ENCODE measurements around the gene TENM4. TPM values are rescaled to one million over a fixed set of nuclear protein-coding genes. Genes with fewer than 3 reads are reported as not detected.

TENM4 gene
- total and polyA plus RNA-seq, 5 experiments from 2014 or later, result not detected

DNA sequence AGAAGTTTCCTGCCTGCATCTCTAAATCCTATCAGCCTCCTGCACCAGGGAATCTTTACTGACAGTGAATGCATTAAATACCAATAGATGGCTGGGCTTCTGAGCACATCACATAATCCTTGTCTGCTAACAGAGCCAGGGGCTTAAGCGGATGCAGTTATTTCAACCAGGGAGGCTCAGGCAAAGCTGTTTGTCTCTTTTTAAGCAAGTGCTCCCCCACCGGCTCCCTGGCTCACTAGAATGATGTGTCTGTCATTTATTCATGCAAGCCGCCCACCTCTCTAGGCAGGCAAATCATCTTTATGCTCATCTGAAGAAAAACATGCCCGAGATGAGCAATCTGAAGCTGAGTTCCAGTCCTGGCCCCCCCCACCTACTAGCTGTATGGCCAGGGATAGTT, 182.3 kb downstream of the TENM4 start:
- H3K4me3 Mint-ChIP-seq, result no peak overlapping the region
- no peaks in the 10 kb centered on the region for H3K36me3 Mint-ChIP-seq
- no peak for DNase-seq
- ATAC-seq, result no peak
- H3K27ac Mint-ChIP-seq, result no peak overlapping the region
- no peaks in the 10 kb centered on the region for H3K4me1 Mint-ChIP-seq
- H3K9me3 Mint-ChIP-seq, result peaks cover 0 to 10% (median 4%) of the 10 kb centered on the region in 9 donors
- POLR2A ChIA-PET, result no interaction called here
- H3K27me3 Mint-ChIP-seq, result peaks cover 0 to 8% (median 0%) of the 10 kb centered on the region in 5 donors

DNA sequence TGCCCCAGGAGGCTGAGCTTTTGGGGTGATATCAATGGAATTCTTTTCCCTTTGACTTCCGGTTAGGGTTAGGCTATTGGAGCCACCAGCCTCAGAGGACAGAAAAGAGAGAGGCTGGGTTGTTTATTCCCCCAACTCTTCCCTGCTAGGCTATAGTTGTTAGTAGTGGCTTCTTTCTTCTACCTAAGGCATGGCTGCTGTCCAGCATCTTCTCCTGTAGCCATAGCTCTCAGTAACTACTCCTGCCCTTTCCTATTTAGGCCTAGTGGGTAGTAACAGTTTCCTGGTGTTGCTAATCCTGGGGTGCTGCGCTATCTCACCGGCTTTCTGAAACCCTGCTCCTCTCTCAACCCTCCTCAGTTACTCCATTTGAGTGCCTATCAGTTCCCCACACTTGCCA, 184.9 kb downstream of the TENM4 start:
- Mint-ChIP-seq H3K27me3 (peaks cover 0 to 8% (median 0%) of the 10 kb centered on the region in 5 donors), H3K36me3 (no peaks in the 10 kb centered on the region), H3K4me1 (no peaks in the 10 kb centered on the region), H3K27ac (no peak overlapping the region), H3K9me3 (peaks cover 0 to 24% (median 5%) of the 10 kb centered on the region in 9 donors), H3K4me3 (no peak overlapping the region)
- POLR2A ChIA-PET, result no interaction called here
- DNase-seq (no peak), ATAC-seq (no peak)

DNA sequence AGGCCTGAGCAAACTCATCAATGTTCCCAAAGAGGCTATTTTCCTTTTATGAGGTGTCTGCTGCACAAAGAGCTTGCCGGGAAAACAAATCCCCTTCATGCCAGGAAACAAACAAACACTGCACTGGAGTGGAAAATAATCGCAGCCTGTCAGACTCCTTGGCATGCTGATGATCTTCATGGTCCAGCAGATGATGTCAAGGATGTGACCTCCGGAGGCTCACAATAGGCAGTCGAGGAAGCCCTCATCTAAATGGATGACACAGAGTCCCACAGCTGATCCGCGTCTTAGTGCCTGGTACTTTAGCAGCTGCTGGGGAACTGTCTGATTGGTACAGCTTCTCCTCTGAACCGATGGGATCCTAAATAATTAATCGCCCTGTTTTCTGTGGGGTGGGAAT, 187.6 kb downstream of the TENM4 start:
- H3K27me3 Mint-ChIP-seq, result peaks cover 0 to 3% (median 0%) of the 10 kb centered on the region in 5 donors
- H3K27ac Mint-ChIP-seq, result no peak overlapping the region
- POLR2A ChIA-PET, result no interaction called here
- H3K4me1 Mint-ChIP-seq, result no peaks in the 10 kb centered on the region
- DNase-seq (no peak), ATAC-seq (no peak)
- no peak overlapping the region for H3K4me3 Mint-ChIP-seq
- H3K9me3 Mint-ChIP-seq, result peaks cover 0 to 24% (median 0%) of the 10 kb centered on the region in 9 donors
- no peaks in the 10 kb centered on the region for H3K36me3 Mint-ChIP-seq

DNA sequence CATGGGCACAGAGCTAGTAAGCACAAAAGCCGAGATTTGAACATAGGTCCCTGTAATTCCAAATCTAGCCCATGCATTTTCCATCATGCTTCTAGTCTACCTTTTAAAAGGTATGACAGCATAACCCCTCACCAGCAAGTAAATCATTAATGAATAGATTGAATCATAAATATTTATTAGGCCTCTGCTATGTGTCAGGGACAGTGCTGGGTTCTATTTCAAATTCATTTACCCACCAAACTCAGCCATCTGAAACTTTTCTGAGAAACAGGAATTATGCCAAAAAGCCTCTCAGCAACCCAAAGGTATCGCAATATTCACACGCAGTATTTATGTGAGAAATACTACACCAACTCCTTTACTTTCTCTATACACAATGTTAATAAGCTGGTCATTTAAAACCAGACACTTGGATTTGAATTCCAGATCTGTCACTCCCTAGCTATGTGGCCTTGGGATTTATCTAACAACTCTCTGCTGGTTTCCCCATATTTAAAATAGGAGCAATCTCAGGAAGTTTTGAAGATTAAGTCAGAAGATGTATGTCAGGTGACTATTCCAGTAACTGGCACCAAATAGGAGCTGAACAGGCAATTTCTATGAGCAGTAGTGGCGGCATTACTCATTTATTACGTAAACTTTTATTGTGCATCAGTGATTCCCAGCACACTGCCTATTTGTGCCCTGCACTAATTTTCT, 191.4 kb downstream of the TENM4 start:
- Mint-ChIP-seq H3K9me3 (peaks cover 0 to 19% (median 0%) of the 10 kb centered on the region in 9 donors), H3K27ac (no peak overlapping the region), H3K4me3 (no peak overlapping the region), H3K4me1 (no peaks in the 10 kb centered on the region), H3K36me3 (no peaks in the 10 kb centered on the region), H3K27me3 (peaks cover 0 to 6% (median 0%) of the 10 kb centered on the region in 5 donors)
- DNase-seq (no peak), ATAC-seq (no peak)
- POLR2A ChIA-PET, result no interaction called here

DNA sequence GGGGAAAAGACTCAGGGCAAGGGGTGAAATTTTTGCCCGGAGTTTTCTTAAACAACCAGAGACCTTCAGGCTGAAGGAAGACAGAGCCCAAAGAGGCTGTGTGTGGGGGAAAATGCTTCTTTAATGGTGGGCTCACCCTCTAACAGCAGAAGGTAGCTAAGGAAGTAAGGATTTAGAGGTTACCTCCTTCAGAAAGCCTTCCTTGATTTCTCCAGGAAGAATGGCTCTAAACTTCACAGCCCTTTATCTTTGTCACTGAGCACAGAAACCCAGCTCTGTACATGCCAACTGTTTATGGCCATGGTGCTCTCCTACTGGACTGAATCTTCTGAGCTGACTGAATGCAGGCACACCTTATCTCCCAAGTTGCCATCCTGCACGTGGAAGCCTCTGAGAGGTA, 196.0 kb downstream of the TENM4 start:
- Mint-ChIP-seq H3K36me3 (no peaks in the 10 kb centered on the region), H3K9me3 (no peaks in the 10 kb centered on the region), H3K4me3 (no peak overlapping the region), H3K27ac (no peak overlapping the region), H3K4me1 (no peaks in the 10 kb centered on the region), H3K27me3 (peaks cover 0 to 15% (median 1%) of the 10 kb centered on the region in 5 donors)
- no peak for ATAC-seq
- POLR2A ChIA-PET, result no interaction called here
- no peak for DNase-seq

DNA sequence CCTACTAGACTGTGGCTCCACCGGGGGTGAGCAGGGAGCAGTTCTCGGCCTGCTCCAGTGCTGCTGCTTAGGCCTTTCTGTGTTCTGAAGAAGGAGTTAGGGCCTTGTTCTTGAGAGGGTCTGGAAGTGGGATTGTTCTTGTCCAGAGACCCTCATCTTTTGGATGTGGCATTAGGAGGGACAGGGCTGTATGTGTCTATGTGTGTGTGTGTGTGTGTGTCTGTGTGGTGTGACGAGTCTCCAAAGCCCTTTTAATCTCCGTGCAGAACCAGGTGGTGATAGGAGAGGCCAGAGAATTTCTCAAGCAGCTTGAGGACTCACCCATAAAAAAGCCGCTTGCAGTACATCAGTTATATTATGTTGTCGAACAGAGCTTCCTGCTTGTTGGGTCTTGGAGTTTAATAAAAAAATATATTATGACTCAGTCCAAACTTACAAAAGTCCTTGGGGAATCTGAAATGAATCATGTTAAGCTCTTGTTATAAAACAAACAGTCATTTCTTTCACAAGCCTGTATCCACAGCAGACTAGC, 196.5 kb downstream of the TENM4 start:
- Mint-ChIP-seq H3K36me3 (no peaks in the 10 kb centered on the region), H3K27ac (no peak overlapping the region), H3K4me3 (no peak overlapping the region), H3K4me1 (no peaks in the 10 kb centered on the region), H3K27me3 (peaks cover 0 to 15% (median 1%) of the 10 kb centered on the region in 5 donors), H3K9me3 (no peaks in the 10 kb centered on the region)
- ATAC-seq (no peak), DNase-seq (no peak)
- POLR2A ChIA-PET, result no interaction called here

DNA sequence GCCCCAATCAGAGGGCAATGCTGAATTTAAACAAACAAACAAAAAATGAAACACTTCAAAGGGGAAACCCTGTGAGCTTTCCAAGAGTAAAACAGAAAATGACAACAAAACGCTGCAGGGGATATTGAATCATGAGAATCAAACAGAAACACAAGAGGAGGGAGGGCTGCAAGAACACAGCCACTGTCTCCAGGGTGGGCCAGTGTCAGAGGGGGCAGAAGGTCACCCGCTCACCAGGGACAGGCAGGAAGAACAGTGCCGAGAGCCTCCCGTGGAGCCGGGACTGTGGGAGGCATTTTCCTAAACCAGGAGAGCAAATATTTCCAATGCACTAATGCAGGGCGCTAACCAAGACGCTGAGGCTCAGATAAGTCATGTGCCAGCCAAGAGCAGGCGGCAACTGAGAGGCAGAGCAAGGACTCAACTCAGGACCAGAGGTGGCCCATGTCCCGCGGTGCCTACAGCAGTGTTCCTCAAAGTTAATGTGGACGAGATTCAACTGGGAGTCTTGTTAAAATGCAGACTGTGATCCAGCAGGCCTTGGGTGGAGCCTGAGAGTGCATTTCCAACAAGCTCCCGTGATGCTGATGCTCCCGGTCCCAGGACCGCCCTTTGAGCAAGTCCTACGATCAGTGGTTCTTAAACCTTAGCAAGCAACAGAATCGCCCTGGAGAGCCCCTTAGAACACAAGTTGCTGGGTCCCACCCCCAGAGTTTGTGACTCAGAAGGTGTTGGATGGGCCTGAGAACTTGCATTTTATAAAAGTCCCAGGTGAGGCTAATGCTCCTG, 197.2 kb downstream of the TENM4 start:
- Mint-ChIP-seq H3K4me3 (no peak overlapping the region), H3K9me3 (no peaks in the 10 kb centered on the region), H3K4me1 (no peaks in the 10 kb centered on the region), H3K27me3 (peaks cover 0 to 15% (median 1%) of the 10 kb centered on the region in 5 donors), H3K27ac (no peak overlapping the region), H3K36me3 (no peaks in the 10 kb centered on the region)
- DNase-seq (no peak), ATAC-seq (no peak)
- POLR2A ChIA-PET, result no interaction called here

DNA sequence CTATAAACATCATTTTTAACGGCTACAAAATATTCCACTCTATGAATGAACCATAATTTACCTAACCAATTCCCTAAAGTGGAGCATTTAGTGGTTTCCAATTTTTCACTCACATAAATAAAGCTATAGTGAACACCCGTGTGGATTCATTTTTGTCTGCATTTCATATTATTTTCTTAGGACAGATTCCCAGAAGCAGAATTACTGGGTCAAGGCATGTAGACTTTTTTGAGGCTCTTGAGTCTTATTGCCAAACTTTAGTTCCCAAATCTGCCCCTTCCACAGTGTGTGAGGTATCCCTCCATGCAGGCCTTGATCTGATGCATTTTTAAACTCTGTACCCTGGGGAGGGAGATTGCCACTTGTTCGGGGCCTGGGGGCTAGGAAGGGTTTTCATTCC, 198.2 kb downstream of the TENM4 start:
- H3K9me3 Mint-ChIP-seq, result no peaks in the 10 kb centered on the region
- DNase-seq (no peak), ATAC-seq (no peak)
- no peaks in the 10 kb centered on the region for H3K4me1 Mint-ChIP-seq
- H3K4me3 Mint-ChIP-seq, result no peak overlapping the region
- peaks cover 0 to 15% (median 1%) of the 10 kb centered on the region in 5 donors for H3K27me3 Mint-ChIP-seq
- no peak overlapping the region for H3K27ac Mint-ChIP-seq
- POLR2A ChIA-PET, result no interaction called here
- H3K36me3 Mint-ChIP-seq, result no peaks in the 10 kb centered on the region

DNA sequence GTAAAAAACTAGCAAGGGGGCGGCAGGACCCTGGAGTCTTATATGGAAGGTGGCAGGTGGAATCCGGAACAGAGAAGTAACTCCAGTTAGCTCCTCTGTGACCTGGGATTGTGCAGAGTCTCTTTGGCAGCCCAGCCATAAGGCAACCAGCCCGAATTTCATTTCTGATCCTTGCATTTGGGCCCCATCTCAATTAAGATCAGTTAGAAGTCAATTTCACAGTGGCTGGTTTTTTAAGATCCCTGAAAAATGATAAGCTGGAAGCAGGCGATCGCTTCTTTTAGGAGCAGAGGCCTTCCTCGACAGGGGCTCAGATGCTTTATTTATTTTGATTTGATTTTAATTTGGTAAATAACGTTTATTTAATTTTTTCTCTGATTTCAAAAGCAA, 199.0 kb downstream of the TENM4 start:
- H3K4me3 Mint-ChIP-seq, result no peak overlapping the region
- ATAC-seq (no peak), DNase-seq (no peak)
- H3K27me3 Mint-ChIP-seq, result peaks cover 0 to 15% (median 1%) of the 10 kb centered on the region in 5 donors
- no peaks in the 10 kb centered on the region for H3K36me3 Mint-ChIP-seq
- H3K4me1 Mint-ChIP-seq, result no peaks in the 10 kb centered on the region
- H3K27ac Mint-ChIP-seq, result no peak overlapping the region
- POLR2A ChIA-PET, result no interaction called here
- H3K9me3 Mint-ChIP-seq, result no peaks in the 10 kb centered on the region

DNA sequence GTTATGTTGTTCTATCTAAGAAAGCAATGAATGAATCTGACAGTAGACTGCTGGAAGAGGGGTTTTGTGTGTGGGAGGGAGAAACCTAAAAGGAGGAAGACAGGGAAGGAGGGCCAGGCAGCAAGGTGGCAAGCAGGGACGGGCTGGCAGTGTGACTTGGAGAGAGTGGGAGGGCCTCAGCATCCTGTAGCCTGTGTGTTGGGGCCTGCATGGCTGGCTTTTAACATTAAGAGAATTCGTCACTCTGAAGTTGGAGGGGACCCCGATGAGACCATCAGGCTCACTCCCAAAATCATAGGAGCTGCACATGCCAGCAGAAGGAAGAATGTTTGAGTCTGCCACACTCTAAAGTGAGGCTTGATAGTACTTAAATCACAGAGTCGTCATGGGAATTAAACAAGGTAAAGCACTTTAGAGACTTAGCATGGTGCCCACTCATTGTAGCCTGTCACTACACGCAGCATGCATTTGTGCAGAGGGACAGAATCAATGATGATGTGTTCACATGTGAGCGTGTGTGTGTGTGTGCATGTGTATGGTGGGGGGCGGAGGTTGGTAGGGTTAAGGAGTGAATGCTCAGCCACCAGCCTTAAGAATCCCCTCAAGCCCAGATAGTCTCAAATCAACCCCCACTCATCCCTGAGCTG, 199.5 kb downstream of the TENM4 start:
- ATAC-seq (no peak), DNase-seq (no peak)
- Mint-ChIP-seq H3K4me1 (no peaks in the 10 kb centered on the region), H3K27me3 (peaks cover 0 to 18% (median 1%) of the 10 kb centered on the region in 5 donors), H3K27ac (no peak overlapping the region), H3K9me3 (no peaks in the 10 kb centered on the region), H3K36me3 (no peaks in the 10 kb centered on the region), H3K4me3 (no peak overlapping the region)
- POLR2A ChIA-PET, result no interaction called here

DNA sequence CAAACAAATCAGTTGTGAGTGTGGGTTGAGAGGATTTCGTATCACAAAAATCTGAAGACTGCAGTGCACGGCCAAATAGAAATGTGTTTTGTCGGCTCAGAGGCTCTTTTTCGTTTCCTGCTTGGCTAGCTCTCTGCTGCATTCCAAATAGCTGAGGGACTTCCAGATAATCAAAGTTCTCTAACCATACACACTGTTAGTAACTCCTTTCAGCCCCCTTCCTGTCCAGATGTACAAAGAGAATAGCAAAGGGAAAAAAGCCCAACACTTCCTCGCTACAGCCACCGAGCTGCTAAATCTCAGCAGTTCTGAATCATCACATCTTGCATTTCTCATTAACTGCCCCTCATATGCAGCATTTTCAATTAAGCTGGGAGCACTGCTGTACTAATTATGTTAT, 203.1 kb downstream of the TENM4 start:
- DNase-seq, result no peak
- no peaks in the 10 kb centered on the region for H3K9me3 Mint-ChIP-seq
- H3K36me3 Mint-ChIP-seq, result no peaks in the 10 kb centered on the region
- ATAC-seq, result no peak
- H3K4me1 Mint-ChIP-seq, result no peaks in the 10 kb centered on the region
- no peak overlapping the region for H3K4me3 Mint-ChIP-seq
- H3K27me3 Mint-ChIP-seq, result peaks cover 0 to 14% (median 2%) of the 10 kb centered on the region in 5 donors
- H3K27ac Mint-ChIP-seq, result no peak overlapping the region
- POLR2A ChIA-PET, result no interaction called here

DNA sequence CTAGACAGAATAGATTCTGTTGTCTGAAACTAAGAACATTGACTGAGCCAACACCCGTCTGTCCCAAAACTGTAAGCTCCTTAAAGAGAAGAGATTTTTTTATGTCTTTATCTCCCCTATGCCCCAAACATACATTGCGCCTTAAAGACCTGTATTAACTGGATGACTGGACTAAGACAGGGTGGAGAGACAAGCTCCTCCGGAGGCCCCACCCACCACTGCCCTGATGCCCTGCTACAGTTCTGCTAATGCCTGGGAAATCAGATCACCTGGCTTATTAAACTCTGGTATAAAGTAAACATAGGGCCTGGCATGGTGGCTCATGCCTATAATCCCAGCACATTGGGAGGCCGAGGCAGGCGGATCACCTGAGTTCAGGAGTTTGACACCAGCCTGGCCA, 203.7 kb downstream of the TENM4 start:
- Mint-ChIP-seq H3K27ac (no peak overlapping the region), H3K4me3 (no peak overlapping the region), H3K27me3 (peaks cover 0 to 14% (median 2%) of the 10 kb centered on the region in 5 donors), H3K36me3 (no peaks in the 10 kb centered on the region), H3K4me1 (no peaks in the 10 kb centered on the region), H3K9me3 (no peaks in the 10 kb centered on the region)
- ATAC-seq (no peak), DNase-seq (no peak)
- POLR2A ChIA-PET, result no interaction called here

DNA sequence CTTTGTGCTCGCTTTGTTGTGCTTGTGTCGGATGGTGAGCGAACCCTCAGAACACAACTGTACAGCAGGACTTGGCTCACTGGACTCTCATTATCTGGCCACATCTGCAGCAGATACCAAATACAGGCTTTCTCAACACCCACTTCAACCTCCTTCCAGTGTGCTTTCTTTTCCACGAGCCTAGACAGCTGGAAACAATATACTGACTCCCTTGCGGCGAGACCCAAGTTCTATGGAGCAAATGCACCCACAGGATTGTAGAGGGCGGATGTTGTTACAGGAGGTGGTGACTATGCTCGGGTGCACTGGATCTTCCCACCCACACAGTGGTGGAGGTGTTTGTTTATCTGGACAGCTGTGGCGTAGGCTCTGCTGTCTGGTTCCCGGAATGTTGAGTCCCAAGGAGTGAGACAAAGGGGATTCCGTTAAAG, 204.3 kb downstream of the TENM4 start:
- POLR2A ChIA-PET, result no interaction called here
- Mint-ChIP-seq H3K27me3 (peaks cover 0 to 14% (median 2%) of the 10 kb centered on the region in 5 donors), H3K9me3 (no peaks in the 10 kb centered on the region), H3K4me3 (no peak overlapping the region), H3K27ac (no peak overlapping the region), H3K4me1 (no peaks in the 10 kb centered on the region), H3K36me3 (no peaks in the 10 kb centered on the region)
- DNase-seq (no peak), ATAC-seq (no peak)

Measured in naive thymus-derived CD8-positive, alpha-beta T cell (primary cell).